HG03066 (cell line): ENCODE results near the gene MOGAT1.
"Not testable (repeated sequence)": the region's sequence is repeated elsewhere in the genome, so short reads cannot be mapped to it uniquely, and the experiment has no call there.

Experiments
- ATAC-seq: cut with Tn5 transposase; IDR thresholded peaks from one replicate; pipeline ENCODE4 v1.9.1; 2021; ENCODE audit warnings: low read depth; ENCODE audit not compliant: unreplicated experiment

Gene MOGAT1

DNA sequence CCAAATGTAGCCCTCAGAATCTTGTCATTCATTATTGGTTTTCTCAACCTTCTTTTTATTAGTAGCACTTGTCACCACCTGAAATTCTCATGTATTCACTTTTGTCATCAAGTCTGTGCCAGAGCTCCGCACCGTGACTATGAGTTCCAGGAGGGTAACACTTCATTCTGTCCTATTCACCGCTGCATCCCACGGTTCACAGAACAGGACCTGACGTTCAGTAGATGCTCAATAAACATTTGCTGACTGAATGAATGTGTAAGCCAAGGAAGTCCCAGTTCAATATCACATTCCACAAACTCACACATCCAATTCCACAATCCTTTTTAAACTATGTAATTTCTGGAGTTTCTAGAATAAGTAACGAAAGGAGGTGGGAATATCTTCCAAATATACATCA is 65.5 kb downstream of the MOGAT1 start:
- ATAC-seq, result no peak

DNA sequence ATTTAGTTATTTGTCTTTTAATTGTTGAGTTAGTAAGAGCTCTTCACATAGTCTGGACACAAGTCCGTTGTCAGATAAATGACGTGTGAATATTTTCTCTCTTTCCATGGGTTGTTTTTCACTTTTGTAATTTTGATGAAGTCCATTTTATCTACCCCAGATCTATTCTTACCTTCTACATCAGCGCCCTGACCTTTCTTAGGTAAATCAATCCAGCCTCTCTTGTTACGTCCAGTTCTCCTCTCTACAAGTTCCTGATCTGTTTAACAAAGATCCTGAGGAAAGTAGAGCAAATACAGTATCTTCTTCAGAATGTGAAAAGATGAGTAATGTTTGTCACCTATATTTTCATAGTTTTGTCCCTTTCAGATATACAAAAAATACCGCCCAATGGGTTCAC is 66.9 kb downstream of the MOGAT1 start:
- no peak for ATAC-seq

DNA sequence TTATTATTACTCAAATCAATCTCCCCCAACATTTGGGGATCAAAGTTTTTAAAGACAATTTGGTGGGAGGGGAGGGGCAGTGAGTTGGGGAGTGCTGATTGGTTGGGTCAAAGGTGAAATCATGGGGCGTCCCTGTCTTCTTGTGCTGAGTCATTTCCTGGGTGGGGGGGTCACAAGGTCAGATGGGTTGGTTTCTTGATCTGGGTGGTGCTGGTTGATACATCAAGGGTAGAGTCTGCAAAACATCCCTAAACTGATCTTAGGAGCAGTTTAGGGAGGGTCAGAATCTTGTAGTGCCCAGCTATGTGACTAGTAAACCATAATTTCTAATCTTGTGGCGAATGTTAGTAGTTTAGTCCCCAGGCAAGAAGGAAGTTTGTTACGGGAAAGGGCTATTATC is 67.4 kb downstream of the MOGAT1 start:
- no peak for ATAC-seq

DNA sequence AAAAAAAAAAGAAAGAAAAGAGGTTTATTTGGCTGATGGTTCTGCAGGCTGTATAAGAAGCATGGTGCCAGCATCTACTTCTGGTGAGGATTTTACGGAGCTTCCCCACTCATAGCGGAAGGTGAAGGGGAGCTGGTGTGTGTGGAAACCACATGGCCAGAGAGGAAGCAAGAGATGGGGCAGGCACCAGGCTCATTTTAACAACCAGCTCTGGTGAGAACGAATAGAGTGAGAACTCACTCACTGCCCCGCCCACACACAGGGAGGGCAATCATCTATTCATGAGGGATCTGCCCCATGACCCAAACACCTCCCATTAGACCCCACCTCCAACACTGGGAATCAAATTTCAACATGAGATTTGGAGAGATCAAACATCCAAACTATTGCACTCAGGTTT is 68.5 kb downstream of the MOGAT1 start:
- ATAC-seq, result no peak

DNA sequence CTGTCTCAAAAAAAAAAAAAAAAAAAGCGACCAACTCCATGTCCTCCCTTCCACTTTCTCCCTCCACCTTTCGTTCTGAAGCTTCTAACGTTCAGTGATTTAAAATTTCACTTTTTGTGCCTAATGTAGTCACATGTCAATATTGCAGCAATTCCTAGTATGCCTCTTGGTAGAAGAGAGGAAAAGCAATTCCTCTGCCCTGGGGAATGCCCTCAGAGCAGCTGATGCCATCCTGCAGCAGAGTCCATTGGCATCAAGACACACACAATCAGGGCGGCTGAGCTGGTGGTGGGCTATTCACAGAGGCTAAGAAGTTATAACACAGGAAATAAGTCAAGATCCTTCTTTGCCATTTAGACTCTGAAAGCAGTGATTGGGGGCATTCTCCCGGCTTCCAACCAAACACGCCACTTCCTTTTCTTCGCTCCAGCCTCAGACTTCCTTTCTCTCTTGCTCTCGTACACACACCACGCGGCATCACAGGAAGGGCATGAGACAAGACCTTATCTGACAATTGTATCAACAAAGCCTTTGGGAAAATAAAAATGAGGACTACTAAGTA is 71.9 kb downstream of the MOGAT1 start:
- ATAC-seq, result no peak

DNA sequence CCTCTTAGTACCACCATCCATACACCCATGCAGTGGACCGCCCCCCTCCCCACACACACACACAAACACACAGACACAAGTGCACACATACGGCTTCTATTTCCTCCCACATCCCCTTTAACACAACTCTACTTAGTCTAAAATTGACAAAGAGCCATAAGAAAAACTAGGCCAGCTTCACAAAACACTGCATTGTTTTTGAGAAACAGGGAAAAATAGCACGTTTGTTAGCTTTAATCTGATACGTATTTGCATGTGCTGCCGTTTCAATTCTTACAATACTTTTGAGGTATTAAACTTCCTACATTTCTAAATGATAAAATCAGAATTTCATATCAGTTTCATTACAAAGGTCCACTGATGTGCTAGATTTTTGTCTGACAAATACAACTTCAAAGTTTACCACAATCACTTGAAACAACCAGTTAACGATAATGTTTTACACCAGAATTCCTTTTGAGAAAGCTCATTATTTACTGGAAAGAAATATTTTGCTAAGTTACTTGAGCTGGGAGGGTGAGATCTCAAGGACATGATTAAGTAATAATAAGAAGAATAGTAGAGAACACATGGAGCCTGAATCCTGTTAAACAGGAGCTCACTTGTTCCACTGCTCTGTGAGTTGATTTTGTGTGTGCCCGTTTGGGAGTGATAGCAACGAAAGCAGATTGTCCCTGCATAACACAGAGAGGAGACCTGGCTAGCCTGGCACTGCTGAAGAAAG is 74.5 kb downstream of the MOGAT1 start:
- no peak for ATAC-seq

DNA sequence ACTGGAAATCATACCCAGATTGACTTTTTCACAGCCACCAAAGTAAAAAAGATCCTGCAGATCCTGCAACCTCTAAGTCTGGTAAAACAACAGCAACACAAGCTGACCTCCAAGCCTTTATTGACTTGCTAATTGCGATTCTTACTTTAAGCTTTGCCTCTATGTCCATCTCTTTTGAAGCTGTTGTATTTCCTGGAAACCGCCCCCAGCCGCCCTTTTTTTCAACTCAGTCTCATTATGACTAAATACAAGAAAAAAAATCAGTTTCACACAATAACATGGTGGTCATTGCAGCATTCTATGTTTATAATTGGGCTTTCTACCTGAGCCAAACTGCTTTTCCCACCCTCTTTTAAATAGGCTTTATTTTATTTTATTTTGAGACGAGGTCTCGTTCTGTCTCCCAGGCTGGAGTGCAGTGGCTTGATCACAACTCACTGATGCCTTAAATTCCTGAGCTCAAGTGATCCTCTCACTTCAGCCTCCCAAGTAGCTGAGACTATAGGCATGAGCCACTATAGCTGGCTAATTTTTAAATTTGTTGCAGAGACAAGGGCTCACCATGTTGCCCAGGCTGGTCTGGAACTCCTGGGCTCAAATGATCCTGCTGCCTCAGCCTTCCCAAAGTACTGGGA is 76.2 kb downstream of the MOGAT1 start:
- ATAC-seq, result no peak

DNA sequence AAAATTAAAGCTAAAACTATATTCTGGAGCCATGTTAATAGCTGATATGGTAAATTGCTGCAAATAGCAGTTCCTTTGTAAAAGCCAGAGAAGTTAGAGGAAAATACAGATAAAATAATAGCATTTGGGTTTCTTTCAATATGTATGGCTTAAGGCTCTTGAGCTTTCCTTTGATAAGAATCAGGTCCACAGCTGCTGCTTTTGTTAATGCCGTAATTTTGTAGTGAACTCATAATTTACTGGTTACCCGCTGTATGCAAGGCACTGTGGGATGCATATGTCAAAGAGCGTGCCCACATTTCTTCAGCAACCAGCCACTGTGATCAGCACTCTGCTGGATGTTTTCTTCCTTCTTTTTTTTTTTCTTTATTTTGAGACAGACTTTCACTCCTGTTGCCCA is 79.1 kb downstream of the MOGAT1 start:
- no peak for ATAC-seq

DNA sequence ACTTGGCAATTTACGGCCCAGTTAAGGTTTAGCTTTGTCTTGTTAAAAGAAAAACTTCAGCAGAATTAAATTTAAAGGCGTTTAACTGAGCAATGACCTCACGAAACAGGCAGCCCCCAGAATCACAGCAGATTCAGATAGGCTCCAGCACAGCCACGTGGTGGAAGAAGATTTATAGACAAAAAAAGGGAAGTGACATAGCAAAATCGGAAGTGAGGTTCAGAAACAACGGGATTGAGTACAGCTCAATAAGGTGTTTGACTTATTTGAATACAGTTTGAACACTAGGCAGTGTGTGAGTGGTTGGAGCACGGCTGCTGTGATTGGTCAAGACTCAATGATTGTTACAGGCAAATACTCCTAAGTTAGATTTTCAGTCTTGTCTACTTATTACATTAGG is 79.8 kb downstream of the MOGAT1 start:
- ATAC-seq, result no peak

DNA sequence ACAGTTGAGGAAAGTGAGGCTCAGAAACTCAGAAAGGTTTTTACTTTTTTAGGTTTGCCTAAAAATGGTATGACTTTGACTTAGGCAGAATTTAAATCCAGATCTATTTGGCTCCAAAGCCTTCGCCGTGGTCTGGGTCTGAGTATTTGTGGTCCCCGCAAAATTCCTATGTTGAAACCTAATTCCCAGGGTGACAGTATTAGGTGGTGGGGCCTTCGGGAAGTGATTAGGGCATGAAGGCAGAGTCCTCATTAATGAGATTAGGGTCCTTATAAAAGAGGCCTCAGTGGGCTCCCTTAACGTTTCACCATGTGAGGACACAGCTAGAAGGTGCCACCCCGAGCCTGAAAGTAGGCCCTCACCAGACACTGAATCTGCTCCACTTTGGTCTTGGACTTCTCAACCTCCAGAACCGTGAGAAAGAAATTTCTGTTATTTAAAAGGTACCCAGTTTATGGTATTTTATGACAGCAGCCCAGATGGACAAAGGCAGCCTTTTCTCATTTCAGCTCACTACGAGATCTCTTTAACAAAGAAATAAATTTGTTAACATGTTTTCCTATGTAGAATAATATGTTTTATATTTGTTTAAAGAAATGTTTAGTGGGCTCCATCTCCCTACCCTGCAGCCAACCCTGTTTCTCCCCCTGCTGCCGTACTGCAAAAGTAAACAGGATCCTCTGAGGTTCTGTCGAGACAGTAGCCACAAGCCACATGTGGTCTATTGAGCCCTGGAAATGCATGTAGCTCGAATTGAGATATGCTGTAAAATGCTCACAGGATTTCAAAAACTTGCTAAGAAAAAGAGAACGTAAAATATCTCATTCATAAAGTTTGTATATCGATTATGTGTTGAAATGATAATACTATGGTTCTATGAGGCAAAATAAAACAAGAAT is 80.6 kb downstream of the MOGAT1 start:
- no peak for ATAC-seq

DNA sequence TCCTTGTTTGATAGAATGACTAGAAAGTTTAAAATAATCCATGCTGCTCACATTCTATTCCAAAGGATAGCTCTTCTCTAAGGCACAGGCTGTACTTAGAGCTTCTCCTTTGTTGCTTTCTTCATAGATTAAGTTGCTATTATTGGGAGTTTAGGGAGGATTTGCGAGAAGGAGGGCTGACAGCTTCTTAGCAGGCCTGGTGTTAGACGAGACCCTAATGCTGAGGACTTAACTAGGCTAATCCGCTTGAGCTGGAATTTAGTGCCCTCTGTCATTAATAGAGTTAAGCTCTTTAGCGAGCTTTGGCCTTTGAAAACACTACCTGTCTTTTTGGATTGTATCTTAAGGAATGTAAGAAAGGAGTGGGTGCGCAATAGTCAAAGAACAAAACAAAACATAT is 81.3 kb downstream of the MOGAT1 start:
- ATAC-seq, result no peak

DNA sequence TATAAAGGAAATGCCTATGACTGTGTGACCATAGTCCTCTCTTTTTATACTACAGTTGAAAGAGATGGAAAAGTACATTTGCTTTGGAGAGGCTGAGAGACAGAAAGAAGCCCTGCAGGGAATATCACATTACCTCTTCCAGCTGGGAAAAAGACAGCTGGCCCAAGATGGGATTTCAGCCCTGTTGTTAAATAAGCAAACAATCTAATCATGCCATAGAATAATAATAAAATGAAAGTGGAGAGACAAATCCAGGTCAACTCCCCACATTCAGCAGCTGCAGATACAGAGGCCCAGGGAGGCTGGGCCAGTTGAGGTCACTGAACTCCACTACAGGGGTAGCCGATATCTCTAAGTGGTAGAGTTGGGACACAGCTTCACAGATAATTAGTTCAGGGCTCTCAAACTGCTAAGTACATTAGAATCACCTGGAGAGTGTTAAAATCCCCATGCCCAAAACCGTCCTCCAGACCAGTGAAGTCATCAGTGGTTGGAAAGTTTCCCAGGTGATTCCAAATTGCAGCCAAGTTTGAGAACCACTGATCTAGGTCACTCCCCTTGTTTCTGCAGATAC is 81.9 kb downstream of the MOGAT1 start:
- no peak for ATAC-seq

DNA sequence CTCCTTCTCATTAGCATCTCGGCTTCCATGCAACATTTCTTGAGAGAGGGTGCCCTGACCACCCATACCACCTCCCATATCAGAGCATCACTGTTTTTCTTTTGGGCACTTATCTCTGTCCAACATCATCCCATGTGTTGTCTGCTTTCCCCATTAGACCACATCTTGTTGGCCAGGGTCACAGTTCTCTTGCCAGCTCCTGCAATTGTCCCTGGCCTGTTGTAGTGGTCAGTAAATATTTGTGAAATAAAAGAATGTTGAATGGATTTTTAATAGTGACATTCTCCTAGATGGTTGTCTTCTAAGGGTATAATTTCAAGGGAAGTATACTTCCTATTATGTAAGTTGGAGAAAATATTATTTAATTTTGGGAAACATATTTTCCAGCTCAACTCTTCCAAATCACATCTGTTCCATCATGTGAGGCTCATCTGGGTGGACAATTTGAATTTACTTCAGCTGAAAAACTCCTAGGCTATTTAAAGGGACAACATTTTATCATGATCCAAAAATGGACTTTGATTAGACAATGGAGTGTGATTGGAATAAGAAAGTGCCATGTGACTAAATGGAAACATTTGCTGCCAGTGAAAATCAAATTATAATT is 83.0 kb downstream of the MOGAT1 start:
- no peak for ATAC-seq

DNA sequence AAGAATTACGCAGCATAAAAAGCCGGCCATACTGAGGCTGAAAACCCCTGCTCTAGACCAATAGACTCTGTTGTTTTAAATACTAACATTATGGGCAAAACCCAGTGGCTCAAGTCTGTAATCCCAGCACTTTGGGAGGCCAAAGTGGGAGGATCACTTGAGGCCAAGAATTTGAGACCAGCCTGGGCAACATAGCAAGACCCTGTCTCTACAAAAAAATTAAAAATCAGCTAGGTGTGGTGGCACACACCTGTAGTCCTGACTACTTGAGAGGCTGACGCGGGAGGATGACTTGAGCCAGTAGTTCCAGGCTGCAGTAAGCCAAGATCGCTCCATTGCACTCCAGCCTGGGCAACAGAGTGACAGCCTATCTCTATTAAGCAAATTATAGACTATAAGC is 84.1 kb downstream of the MOGAT1 start:
- ATAC-seq, result not testable (repeated sequence)

DNA sequence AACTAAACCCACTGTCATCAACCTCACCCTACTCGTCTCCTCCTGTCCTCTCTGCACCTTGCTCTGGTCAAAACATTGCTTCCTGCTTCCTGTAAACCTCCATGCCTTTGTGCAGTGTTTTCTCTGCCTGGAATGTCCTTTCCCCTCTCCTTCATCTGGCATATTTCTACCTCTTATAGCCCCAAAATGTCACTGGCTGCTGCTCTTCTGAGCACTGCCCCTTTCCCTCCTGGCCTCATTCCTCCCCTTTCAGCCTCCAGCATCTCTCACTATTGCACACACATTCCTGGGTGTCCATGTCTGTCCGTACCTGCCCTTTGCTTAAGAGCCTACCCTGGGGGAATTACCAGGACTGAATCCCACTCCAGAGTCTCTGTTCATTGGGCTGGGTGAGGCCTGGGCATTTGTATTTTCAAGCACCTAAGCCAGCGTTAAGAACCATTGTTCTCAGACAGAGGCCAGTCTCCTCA is 84.9 kb downstream of the MOGAT1 start:
- ATAC-seq, result no peak

DNA sequence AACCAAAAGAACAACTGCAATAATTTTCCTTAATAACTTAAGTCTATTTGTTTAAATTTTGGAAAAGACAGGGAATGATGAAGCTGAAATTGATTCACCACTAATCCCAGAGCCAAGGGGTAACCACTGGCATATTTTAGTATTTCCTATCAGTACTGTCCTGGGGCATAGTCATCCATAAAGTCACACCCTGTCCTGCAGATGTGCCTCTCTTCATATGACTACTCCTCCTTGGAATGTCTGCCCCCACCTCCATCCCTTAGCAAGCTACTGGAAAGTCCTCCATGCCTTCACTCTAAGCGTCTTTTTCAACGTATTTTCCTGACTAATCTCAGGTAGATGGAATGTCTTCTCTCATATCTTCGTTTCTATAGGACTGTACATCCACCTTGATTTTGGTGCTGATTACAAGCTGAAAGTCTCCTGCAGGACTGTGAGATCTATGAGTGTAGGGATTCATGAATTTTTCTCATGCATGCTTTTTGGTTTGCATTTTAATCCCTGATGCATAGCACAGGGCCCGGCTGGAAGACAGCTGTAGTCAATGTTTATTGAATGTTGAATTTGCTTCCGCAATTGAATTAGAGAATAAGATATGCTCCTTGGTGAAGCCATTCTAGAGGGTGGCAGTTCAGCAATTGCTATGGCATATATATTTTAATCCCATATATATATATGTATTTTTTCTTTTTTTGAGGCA is 85.6 kb downstream of the MOGAT1 start:
- ATAC-seq, result no peak
